ENCODE results near the gene CHST11.
A peak's percentile ranks its signal among the peaks of the same experiment; 100 is the strongest.

Gene CHST11

GRCh38 chr12:104488374-104488773, 31.6 kb downstream of the CHST11 start:
- Histone ChIP-seq H3K27ac (ENCODE audit: low read depth, low read length) (no peak overlapping the region), H3K9me2 (replicated peaks; ENCODE audit: control insufficient read depth, low read length) (no peaks in the 10 kb centered on the region), H3F3A (ENCODE audit: control insufficient read depth, insufficient read depth) (no peaks in the 10 kb centered on the region), H3K4me2 (ENCODE audit: low read length) (no peak overlapping the region), H4K20me1 (ENCODE audit: control insufficient read depth, insufficient read depth, low read depth, low read length) (0 out of 2 replicates have a peak, but pooled peaks cover 2% of the 10 kb centered on the region), H3K4me1 (ENCODE audit: control insufficient read depth, low read length) (peaks cover 65% of the 10 kb centered on the region), H3K36me3 (ENCODE audit: control insufficient read depth, low read length) (no peaks in the 10 kb centered on the region), H3K79me2 (ENCODE audit: control insufficient read depth, low read length) (peaks cover 27% of the 10 kb centered on the region), H3K9me3 (ENCODE audit: control insufficient read depth, insufficient read depth, low read length) (no peaks in the 10 kb centered on the region), H3K4me3 (ENCODE audit: low read length) (no peak overlapping the region), H3K27me3 (ENCODE audit: control insufficient read depth, low read length) (no peaks in the 10 kb centered on the region)
- TF ChIP-seq CTCF (IDR thresholded peaks at IDR 0.05; ENCODE audit: low read depth, low read length, poor library complexity, severe bottlenecking) (no peak), EZH2phosphoT487 (IDR thresholded peaks at IDR 0.05; ENCODE audit: borderline replicate concordance, low read length) (no peak)

- 0 out of 2 replicates have a peak, but pooled peaks cover 2% of the 10 kb centered on the region for H4K20me1 ChIP-seq (ENCODE audit: control insufficient read depth, insufficient read depth, low read depth, low read length)
- 0 out of 2 replicates have a peak overlapping the region, but pooled peaks have one; percentile 9 for H3K4me2 ChIP-seq (ENCODE audit: low read length)
- H3K4me3 ChIP-seq (ENCODE audit: low read length), result no peak overlapping the region
- H3K79me2 ChIP-seq (ENCODE audit: control insufficient read depth, low read length), result peaks cover 24% of the 10 kb centered on the region
- TF ChIP-seq EZH2phosphoT487 (IDR thresholded peaks at IDR 0.05; ENCODE audit: borderline replicate concordance, low read length), result no peak
- no peak for TF ChIP-seq CTCF (IDR thresholded peaks at IDR 0.05; ENCODE audit: low read depth, low read length, poor library complexity, severe bottlenecking)
- H3K27me3 ChIP-seq (ENCODE audit: control insufficient read depth, low read length), result no peaks in the 10 kb centered on the region
- no peaks in the 10 kb centered on the region for H3K9me2 ChIP-seq (replicated peaks; ENCODE audit: control insufficient read depth, low read length)
- no peaks in the 10 kb centered on the region for H3F3A ChIP-seq (ENCODE audit: control insufficient read depth, insufficient read depth)
- no peaks in the 10 kb centered on the region for H3K36me3 ChIP-seq (ENCODE audit: control insufficient read depth, low read length)
- H3K4me1 ChIP-seq (ENCODE audit: control insufficient read depth, low read length), result peaks cover 70% of the 10 kb centered on the region
- no peaks in the 10 kb centered on the region for H3K9me3 ChIP-seq (ENCODE audit: control insufficient read depth, insufficient read depth, low read length)
- H3K27ac ChIP-seq (ENCODE audit: low read depth, low read length), result no peak overlapping the region
Observed at GRCh38 chr12:104490186-104490585, 33.4 kb downstream of the CHST11 start.

GRCh38 chr12:104490850-104491249, 34.1 kb downstream of the CHST11 start:
- Histone ChIP-seq H3K9me3 (ENCODE audit: control insufficient read depth, insufficient read depth, low read length) (no peaks in the 10 kb centered on the region), H4K20me1 (ENCODE audit: control insufficient read depth, insufficient read depth, low read depth, low read length) (0 out of 2 replicates have a peak, but pooled peaks cover 2% of the 10 kb centered on the region), H3K4me2 (ENCODE audit: low read length) (peak overlapping the region; percentile 9), H3K4me1 (ENCODE audit: control insufficient read depth, low read length) (peaks cover 64% of the 10 kb centered on the region), H3F3A (ENCODE audit: control insufficient read depth, insufficient read depth) (no peaks in the 10 kb centered on the region), H3K27ac (ENCODE audit: low read depth, low read length) (no peak overlapping the region), H3K27me3 (ENCODE audit: control insufficient read depth, low read length) (no peaks in the 10 kb centered on the region), H3K36me3 (ENCODE audit: control insufficient read depth, low read length) (no peaks in the 10 kb centered on the region), H3K79me2 (ENCODE audit: control insufficient read depth, low read length) (peaks cover 22% of the 10 kb centered on the region), H3K9me2 (replicated peaks; ENCODE audit: control insufficient read depth, low read length) (no peaks in the 10 kb centered on the region), H3K4me3 (ENCODE audit: low read length) (no peak overlapping the region)
- no peak for TF ChIP-seq CTCF (IDR thresholded peaks at IDR 0.05; ENCODE audit: low read depth, low read length, poor library complexity, severe bottlenecking)
- TF ChIP-seq EZH2phosphoT487 (IDR thresholded peaks at IDR 0.05; ENCODE audit: borderline replicate concordance, low read length), result no peak

Data from DOHH2 (cell line).